HG03097 (cell line): ENCODE data around the gene LCE3B.
"Not testable (repeated sequence)": the region's sequence is repeated elsewhere in the genome, so short reads cannot be mapped to it uniquely, and the experiment has no call there.

ENCODE experiments used
- ATAC-seq: cut with Tn5 transposase; IDR thresholded peaks from one replicate; pipeline ENCODE4 v1.9.1; 2021; ENCODE audit not compliant: unreplicated experiment, low FRiP score

LCE3B gene, protein sequence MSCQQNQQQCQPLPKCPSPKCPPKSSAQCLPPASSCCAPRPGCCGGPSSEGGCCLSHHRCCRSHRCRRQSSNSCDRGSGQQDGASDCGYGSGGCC

DNA sequence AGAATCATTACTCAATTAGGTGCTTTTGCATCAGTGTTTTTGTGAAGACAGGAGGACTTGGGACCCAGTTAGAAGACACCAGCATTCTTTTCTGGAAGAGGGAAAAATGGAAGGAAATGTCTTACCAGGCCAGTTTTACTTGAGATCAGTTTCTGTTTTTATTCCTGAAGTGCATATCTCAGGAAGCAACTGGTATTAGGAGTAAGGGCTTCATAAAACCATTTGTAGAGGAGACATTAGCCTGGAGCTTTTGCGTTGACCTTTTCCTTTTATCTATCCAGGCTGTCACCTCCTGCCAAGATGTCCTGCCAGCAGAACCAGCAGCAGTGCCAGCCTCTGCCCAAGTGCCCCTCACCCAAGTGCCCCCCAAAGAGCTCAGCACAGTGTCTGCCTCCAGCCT is at the start of gene LCE3B:
TSS of gene LCE3B (plus strand) at position 301 of the 400 bp plus-strand sequence. CDS start at position 301, 0 bp downstream.
- no peak for ATAC-seq

DNA sequence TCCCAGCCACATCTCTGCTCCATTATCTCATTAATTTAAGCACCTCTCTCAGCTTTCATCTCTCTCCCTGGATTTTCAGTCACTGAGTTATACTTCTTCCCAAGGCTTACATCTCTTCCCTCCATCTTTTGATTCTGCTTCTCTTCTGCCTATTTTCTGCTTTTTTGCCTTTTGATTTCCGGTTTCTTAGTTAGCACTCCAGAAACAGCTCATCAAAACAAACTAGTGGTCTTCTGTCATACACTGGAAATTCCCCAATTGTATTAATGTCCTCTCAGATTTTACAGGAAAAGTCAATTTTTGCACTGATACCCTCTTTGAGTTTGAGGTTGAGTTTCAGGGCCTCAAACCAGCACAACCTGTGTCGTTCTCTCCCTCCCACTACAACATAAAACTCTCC is 48.5 kb upstream of the LCE3B start:
- ATAC-seq: no peak

DNA sequence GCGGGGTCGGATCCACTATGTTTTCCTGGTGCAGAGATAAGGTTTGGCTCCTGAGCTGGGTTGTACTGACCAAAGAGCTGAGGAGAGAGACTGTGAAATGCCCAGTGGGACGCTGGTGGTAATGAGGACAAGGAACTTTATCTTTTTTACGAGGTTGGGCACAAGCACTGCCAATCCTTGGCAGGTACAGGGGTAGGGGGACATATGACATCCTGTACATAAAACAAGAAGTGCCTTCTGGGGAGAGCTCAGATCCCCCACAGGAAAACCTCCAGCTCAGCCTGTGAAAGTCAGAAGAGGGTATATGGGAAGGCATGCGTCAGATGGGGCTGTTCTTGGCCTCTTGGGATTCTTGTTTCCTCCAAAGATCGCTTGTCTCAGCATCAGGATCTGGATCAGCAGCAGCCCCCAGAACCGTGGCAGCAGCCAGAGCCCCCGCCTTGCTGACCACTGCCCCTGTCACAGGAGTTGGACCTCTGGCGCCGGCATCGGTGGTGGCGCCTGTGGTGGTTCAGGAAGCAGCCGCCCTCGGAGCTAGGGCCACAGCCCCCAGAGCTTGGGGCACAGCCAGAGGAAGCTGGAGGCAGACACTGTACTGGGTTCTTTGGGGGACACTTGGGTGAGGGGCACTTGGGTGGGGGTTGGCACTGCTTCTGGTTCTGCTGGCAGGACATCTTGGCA is 47.9 kb upstream of the LCE3B start:
- no peak for ATAC-seq

DNA sequence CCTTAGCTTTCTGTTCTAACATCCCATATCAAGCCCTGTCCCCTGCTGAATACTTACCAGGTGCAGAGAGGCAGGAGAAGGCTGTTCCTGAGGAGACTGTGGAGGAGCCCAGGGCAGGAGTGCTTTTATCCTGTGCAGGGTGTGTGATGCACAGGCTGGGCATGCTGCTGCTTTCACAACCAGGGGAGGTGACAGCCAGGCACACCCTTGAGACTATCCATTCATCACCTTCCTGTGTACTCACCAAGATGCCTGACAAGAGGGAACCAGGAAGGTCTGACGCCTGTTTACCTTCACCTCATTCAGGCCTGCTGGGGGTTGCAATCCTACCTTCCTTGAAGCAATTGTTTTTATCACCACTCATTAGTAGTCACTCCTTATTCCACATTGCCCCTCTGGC is 46.9 kb upstream of the LCE3B start, which contains the start of gene LCE3E:
TSS of gene LCE3E (minus strand) at position 100 of the 400 bp plus-strand sequence. CDS start 572 bp downstream, outside the sequence.
- no peak for ATAC-seq

DNA sequence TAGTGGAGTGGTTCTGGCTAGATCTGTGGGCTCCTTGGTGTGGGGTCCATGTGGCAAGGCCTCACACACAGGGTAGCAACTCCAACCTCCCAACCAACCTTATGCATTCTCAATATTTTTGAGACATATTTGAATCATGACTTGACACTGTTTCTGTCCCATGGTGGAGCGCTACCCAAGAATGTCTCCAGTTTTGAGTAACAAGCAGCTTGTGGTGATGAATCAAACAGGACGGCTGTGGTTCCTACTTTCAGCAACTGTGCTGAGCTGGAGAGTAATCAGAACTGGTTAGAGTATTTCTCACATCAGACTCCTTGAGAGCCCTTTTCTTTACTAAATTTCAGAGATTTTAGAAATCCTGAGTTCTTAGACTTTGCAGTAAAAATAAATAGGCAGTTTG is 36.4 kb upstream of the LCE3B start:
- ATAC-seq: no peak

DNA sequence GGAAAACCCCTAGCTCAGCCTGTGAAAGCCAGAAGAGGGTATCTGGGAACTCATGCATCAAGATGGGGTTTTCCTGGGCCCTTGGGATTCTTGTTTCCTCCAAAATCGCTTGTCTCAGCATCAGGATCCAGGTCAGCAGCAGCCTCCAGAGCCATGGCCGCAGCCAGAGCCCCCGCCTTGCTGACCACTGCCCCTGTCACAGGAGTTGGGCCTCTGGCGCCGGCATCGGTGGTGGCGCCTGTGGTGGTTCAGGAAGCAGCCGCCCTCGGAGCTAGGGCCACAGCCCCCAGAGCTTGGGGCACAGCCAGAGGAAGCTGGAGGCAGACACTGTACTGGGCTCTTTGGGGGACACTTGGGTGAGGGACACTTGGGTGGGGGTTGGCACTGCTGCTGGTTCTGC is 34.1 kb upstream of the LCE3B start:
- not testable (repeated sequence) for ATAC-seq

DNA sequence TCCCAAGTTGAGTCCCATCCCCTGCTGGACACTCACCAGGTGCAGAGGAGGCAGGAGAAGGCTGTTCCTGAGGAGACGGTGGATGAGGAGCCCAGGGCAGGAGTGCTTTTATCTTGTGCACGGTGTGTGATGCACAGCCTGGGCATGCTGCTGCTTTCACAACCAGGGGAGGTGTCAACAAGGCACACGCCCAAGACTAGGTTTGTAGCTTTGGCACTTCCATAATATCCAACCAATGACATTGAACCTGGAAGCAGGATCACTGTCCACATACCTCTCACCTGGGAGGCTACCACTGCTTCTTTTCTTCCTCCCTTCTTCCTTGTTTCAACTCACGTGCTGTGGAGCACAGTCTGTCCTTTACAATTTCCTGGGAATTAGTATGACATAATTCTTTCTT is 33.2 kb upstream of the LCE3B start, which contains the start of gene LCE3D:
TSS of gene LCE3D (minus strand) at position 84 of the 400 bp plus-strand sequence. CDS start 580 bp downstream, outside the sequence.
- no peak for ATAC-seq

DNA sequence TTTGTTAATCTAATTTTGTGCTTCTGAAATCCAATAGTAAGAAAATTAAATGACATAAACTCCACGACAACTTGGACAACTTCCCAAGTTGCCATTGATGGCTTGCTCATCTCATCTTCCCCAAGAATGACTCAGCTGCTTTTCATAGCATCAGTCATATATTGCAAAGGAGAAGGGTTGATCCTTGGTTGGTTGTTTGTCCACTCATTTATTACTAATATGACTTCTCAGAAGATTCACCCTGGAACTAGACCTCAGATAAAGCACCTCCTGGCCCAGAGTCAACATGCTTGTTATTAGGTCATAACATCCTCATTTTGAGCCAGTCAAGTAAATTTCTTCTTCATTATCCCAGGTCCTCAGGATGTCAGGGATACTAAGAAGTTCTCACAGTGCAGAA is 31.0 kb upstream of the LCE3B start:
- ATAC-seq: no peak

DNA sequence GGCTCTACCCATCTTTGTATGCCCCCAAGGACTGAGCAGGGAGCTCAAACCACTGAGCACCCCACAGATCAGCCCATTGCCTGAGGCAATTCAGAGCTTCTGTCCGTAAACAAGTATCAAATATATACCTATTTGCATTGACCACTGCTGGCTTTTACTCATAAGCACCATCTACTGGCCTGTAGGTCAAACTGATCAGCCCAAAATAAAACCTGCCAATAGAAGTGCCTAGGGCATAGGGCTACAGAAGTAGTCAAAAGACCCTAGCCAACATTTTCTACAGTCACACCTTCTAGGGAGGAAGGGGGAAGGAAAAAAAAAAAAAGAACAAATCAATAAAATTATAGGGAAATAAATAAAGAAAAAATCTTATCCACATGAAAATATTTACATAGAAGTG is 28.0 kb upstream of the LCE3B start:
- no peak for ATAC-seq

DNA sequence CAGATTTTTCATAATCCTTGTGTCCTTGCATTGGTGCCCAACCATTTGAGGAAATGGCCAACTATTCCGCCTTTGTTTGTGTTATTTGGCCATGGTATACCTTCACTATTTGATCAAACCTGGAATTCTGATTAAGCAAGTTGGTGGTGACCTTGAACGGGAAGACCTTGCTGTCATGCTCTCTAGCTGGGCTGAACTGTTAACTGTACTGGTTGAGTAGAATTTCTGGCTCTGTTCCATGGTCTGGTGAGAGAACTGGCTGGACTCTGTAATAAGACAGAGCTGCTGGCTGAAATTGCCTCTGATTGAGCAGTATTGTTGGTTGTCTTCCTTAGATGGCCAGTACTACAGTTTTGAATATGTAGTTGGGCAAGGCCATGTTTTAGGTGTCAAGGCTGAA is 16.6 kb upstream of the LCE3B start:
- ATAC-seq: no peak

DNA sequence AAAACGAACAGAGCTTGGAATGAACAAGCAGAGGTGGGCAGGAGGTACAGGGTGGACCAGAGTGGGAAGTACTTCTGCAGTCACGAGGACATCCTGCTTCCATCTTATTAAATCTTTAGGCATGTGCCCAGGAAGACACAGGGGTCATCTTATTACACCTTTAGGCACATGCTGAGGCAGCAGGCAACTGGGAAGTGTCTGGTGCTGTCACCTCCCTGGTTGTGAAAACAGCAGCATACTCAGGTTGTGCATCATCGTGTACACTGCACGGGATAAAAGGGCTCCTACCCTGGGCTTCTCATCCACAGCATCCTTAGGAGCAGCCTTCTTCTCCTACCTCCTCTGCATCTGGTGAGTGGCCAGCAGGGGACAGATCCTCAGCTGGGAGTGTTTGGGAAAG is 13.7 kb upstream of the LCE3B start, which contains the start of gene LCE3C:
TSS of gene LCE3C (plus strand) at position 301 of the 400 bp plus-strand sequence. CDS start 498 bp downstream, outside the sequence.
- no peak for ATAC-seq

DNA sequence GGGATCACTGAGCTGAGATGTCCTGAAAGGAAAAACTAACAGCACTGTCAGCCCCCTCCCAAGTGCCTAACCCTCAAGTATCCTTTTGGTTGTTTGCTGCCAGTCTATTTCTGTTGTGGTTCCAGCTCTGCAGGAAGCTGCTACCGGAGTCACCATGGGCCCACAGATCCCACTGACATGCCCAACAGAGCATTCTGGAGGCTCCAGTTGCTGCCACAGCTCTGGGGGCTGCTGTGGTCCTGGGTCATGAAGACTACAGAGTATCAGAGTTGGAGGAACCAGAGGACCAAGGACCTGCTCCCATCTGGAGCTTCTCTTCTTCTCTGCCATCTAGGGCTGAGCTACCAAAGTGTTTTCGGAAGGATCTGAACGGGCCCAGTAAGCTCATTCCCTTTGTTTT is 8.4 kb downstream of the LCE3B start:
- ATAC-seq: no peak

DNA sequence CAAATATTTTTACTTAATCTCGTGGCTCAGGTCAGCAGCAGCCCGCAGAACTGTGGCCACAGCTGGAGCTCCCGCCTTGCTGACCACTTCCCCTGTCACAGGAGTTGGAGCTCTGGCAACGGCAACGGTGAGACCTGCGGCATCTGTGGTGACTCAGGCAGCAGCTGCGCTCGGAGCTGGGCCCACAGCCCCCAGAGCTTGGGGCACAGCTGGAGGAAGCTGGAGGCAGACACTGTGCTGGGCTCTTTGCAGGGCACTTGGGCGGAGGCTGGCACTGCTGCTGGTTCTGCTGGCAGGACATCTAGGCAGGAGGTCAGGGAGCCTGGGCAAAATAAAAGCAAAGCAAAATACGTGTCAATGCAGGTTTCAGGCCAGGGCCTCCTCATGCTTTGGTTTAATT is 9.2 kb downstream of the LCE3B start, which contains the start of gene LCE3A:
TSS of gene LCE3A (minus strand) at position 301 of the 400 bp plus-strand sequence. CDS start at position 301, 0 bp downstream.
- peak; percentile 59 for ATAC-seq

DNA sequence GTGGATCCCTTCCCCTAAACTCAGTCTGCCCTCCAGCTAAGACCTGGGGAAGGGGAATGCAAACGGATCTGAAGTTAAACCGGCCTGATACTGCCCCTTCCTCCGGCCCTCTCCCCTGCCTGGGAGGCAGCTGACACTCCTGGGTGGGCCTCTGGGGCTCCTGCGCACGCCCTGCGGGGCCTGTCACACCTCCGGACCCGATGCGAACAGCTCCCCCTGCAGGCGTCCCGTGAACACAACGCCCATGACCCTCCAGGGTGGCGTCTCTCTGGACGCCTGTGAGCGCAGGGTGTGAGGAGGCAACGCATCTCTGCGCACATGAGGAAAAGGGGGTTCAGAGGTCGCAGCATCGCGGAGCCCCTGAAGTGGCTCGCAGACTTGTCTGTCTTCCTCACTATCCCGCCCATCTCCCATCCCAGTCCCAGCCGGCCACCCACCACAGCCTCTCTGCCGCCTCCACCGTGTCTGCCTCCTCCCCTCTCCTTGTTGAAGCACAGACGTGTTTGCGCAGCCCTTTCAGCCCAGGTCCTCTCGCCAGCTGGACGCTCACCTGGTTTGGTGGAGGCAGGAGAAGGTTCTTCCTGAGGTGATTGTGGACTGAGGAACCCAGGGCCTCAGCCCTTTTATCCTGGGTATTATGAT is 9.7 kb downstream of the LCE3B start:
- no peak for ATAC-seq

DNA sequence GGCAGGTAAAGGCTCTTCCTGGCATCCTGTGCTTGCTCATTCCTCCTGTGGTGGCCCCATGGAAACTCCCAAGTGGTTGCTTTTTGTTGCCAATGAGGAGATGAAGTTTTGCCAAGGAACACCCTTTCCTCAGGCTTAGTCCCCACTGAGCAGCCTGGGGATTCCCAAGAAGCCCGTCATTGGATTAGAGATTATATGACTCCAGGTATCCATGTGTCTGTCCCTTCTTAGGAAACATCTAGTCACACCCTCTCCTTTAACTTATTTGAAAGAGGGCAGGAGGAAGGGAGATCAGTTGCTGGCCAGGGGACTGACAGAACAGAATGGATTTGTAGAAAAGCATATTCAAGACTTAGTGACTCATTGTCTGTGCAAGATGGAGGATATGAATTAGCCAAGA is 13.1 kb downstream of the LCE3B start:
- no peak for ATAC-seq

DNA sequence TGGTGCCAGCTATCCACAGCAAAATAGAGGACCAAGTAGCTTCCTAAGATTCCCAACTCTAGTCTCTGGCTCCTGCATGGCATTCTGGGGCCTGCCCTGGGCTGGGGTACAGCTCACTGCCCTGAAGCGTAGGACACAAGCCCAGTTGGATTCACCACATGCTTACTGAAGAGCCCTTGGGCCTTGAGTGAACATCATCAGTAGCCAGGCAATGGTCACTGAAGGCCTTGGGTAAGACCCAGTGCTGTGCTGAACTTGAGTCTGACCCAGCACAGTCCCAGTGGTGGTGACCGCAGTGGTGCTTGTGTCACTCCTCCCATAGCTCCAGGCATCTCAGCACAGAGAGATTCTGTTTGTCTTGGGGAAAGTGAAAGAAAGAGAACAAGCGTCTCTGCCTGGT is 17.0 kb downstream of the LCE3B start:
- ATAC-seq: no peak

DNA sequence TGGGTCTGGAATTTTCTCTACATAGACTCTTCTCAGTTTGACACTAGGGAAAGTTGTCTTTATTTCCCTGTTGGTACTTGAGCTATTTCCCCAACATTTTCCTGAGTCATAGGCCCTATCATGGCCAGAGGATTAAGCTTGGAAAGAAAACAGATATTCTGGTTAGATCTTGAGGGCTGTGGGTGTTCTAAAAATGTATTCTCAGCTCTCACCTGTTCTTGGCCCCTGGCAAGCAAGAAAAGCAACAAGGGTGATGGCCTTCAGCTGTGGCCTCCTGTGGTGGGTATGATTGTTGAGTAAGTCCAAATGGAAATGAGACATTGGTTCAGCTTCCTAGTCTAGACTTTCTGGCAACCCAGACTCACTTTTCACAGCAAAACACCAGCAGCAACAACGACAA is 26.7 kb downstream of the LCE3B start:
- no peak for ATAC-seq

DNA sequence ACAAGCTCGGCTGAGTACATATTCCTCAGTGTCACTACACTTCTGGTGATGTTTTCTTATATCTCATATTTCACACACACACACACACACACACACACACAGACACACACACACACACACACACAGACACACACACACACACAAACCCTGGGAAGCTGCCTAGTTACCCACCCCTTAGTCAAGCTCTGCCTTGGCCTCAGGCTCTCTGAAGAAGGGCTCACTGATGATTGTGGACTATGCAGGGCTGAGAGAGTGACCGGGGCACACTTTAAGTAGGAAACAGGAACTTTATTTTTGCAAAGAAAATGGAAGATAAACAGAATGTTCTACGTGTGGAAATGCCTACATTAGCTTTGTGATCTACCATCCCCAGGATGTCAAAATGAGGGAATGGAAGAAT is 30.3 kb downstream of the LCE3B start:
- no peak for ATAC-seq

DNA sequence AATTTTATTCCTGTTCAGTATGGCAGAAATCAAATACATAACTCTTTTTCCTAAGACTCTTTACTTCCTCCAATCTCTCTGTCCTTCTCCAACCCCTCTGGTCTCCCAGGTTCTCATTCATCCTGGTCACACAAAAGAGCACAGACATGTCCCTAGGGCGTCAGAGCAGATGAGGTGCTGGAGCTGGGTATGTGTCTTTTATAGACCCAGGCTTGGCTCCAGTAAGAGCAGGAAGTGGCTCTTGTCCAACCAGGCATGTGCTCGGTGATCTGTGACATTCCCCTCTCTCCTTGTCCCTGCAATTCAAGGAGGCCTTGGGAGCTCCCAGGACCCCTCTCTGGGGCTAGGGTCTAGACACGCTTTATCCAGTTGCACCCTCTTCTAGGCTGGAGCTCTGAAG is 31.5 kb downstream of the LCE3B start:
- ATAC-seq: no peak

DNA sequence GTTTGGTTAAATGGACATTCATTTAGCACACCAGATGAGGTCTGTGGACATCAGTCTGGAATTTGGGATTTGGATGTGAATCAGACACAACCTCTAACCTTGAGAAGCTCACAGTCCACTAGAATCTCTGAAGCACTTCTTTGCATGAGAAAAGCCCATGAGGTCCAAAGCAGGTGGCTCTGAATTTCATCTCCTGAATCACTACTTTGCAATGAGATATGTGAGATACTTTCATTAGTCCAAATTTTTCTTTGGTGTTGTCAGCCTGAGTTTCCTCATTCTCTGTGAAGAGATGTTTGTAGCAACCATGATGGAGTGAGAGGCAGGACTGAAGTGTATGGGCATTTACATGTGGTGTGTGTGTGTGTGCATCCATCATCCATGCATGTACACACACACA is 33.0 kb downstream of the LCE3B start:
- no peak for ATAC-seq

DNA sequence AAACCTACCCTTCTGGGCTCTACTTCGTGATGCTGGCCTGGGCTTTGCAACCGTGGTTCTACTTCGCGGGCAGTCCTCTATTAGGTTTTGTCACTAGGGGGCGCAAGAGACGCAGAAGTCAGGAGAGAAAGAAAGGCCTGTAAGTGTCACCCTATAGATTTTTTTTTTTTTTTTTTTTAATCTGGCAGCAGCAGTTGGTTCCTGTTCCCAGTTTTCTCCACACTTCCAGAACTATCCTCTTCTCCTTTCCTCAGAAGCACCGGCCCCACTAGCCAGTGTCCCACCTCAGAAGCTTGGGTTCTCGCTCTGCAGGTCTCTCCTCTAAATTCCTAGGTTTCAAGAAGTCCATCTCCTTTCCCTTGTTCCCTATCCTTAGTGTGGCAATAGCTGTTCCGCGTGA is 40.5 kb downstream of the LCE3B start:
- ATAC-seq: no peak

DNA sequence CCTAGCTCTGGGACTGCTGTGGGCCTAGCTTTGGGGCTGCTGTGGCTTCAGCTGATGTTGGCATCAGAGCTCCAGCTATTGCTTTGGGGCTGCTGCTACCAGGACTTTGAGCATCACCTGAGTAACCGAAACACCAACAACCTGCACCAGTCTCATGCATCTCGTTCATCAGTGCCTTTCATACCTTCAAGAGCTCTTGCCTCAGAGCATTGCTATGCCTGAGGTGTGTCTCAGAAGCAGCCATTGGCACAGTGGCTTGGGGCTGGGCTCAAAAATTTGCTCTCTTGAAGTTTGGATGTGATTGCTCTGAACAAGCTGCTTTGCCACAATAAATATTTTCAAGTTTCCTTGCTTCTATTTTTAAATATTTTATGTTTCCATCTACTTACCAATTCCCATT is 42.8 kb downstream of the LCE3B start:
- no peak for ATAC-seq
